H1 (cell line): ENCODE results near the gene C16orf54. TPM values are rescaled to one million over a fixed set of nuclear protein-coding genes. Genes with fewer than 3 reads are reported as not detected.
A peak's percentile ranks its signal among the peaks of the same experiment; 100 is the strongest.

ENCODE experiments used
- CTCF ChIA-PET: fragments of 300-600 bp; sonication (Branson Sonifier 250); formaldehyde crosslinking; loops from one replicate; lab custom pipeline; 2021; ENCODE audit not compliant: partially characterized antibody; lab: Charles Lee
- POLR2A ChIA-PET: fragments of 300-600 bp; sonication (Branson Sonifier 250); formaldehyde crosslinking; loops from one replicate; lab custom pipeline; 2021; ENCODE audit warnings: inconsistent platforms; ENCODE audit not compliant: partially characterized antibody; lab: Charles Lee
- DNase-seq, 2 experiments: peaks; one replicate each; pipeline versions ENCODE4 v3.0.0 to v3.0.0-alpha.2; 2010 to 2022; ENCODE audit warnings: low spot score in 2 of 2, low read depth in 1 of 2, mixed read lengths in 1 of 2
- FAIRE-seq: peaks from 2 replicates; lab custom pipeline; 2011; peaks lifted over from hg19 to GRCh38; lab: Jason Lieb, UNC
- H2AFZ ChIP-seq: 2 replicates; pipeline ENCODE4 v1.8.1; 2012; ENCODE audit warnings: low read length, inconsistent platforms
- H2AK5ac ChIP-seq: 2 replicates; pipeline ENCODE4 v1.6.1; 2013; ENCODE audit warnings: low read depth, low read length
- H2BK120ac ChIP-seq: replicated peaks from 2 replicates; pipeline ENCODE3; 2013; ENCODE audit warnings: low read depth, low read length, inconsistent platforms
- H2BK12ac ChIP-seq: 2 replicates; pipeline ENCODE4 v1.6.1; 2013; ENCODE audit warnings: low read depth, low read length
- H2BK15ac ChIP-seq: 2 replicates; pipeline ENCODE4 v1.6.1; 2013; ENCODE audit warnings: low read length
- H2BK20ac ChIP-seq: 2 replicates; pipeline ENCODE4 v1.6.1; 2013; ENCODE audit warnings: low read length
- H2BK5ac ChIP-seq: 2 replicates; pipeline ENCODE4 v1.6.1; 2013; ENCODE audit warnings: low read depth, low read length
- H3K14ac ChIP-seq: 2 replicates; pipeline ENCODE4 v1.6.1; 2013; ENCODE audit warnings: inconsistent platforms; ENCODE audit not compliant: insufficient read length
- H3K18ac ChIP-seq: 2 replicates; pipeline ENCODE4 v1.6.1; 2013; ENCODE audit warnings: low read length; ENCODE audit errors: extremely low read depth
- H3K23ac ChIP-seq: 2 replicates; pipeline ENCODE4 v1.6.1; 2013; ENCODE audit warnings: inconsistent platforms; ENCODE audit not compliant: insufficient read length
- H3K23me2 ChIP-seq: 2 replicates; pipeline ENCODE4 v1.6.1; 2013; ENCODE audit warnings: low read depth, low read length
- H3K27ac ChIP-seq: 2 replicates; pipeline ENCODE4 v1.6.1; 2011; ENCODE audit warnings: low read depth, low read length, inconsistent platforms
- H3K27me3 ChIP-seq, 4 experiments: replicated peaks in 1 of 4; 1 replicate in 1 of 4; 2 replicates in 3 of 4; pipeline versions ENCODE4 v1.6.1 to v1.8.1; 2011 to 2013; ENCODE audit warnings: low read length in 3 of 4, mild to moderate bottlenecking in 3 of 4, inconsistent platforms in 2 of 4, mixed read lengths in 2 of 4, moderate library complexity in 1 of 4; ENCODE audit not compliant: control insufficient read depth in 3 of 4, insufficient read depth in 3 of 4; ENCODE audit errors: extremely low read depth in 1 of 4
- H3K36me3 ChIP-seq, 4 experiments: 2 replicates each; pipeline versions ENCODE4 v1.6.1 to v1.8.1; 2011 to 2013; ENCODE audit warnings: mild to moderate bottlenecking in 4 of 4, low read length in 3 of 4, moderate library complexity in 2 of 4, control low read depth in 1 of 4, inconsistent platforms in 1 of 4; ENCODE audit not compliant: insufficient read depth in 4 of 4, control insufficient read depth in 2 of 4
- H3K4ac ChIP-seq: replicated peaks from 2 replicates; pipeline ENCODE3; 2013; ENCODE audit warnings: low read length, low read depth, mixed read lengths, inconsistent platforms; ENCODE audit not compliant: insufficient read length
- H3K4me1 ChIP-seq, 4 experiments: replicated peaks in 1 of 4; 1 replicate in 1 of 4; 2 replicates in 3 of 4; pipeline versions ENCODE4 v1.6.1 to v1.8.1; 2011 to 2013; ENCODE audit warnings: low read length in 3 of 4, inconsistent platforms in 2 of 4, mixed read lengths in 1 of 4; ENCODE audit not compliant: insufficient read depth in 4 of 4, control insufficient read depth in 3 of 4
- H3K4me2 ChIP-seq, 2 experiments: 2 replicates each; pipeline versions ENCODE4 v1.6.1 to v1.8.1; 2011 to 2013; ENCODE audit warnings: low read depth in 2 of 2, low read length in 2 of 2, control low read depth in 1 of 2, inconsistent platforms in 1 of 2, mild to moderate bottlenecking in 1 of 2; ENCODE audit not compliant: insufficient read depth in 1 of 2
- H3K4me3 ChIP-seq, 4 experiments: fragments of 200-600, 300-600 bp in 1 of 4; sonication (generic), shearing (Covaris generic), sonication (Bioruptor Twin) in 1 of 4; 2 replicates each; pipeline versions ENCODE4 v1.5.1 to v1.8.1; 2011 to 2016; ENCODE audit warnings: low read length in 4 of 4, low read depth in 3 of 4, control low read depth in 2 of 4, inconsistent platforms in 2 of 4, mild to moderate bottlenecking in 2 of 4, mixed read lengths in 1 of 4, moderate library complexity in 1 of 4; ENCODE audit not compliant: insufficient read depth in 2 of 4; ENCODE audit errors: extremely low read depth in 1 of 4
- H3K56ac ChIP-seq: replicated peaks from 2 replicates; pipeline ENCODE3; 2013; ENCODE audit warnings: low read depth, mild to moderate bottlenecking, mixed read lengths, low read length, inconsistent platforms; ENCODE audit not compliant: insufficient read length
- H3K79me1 ChIP-seq: 2 replicates; pipeline ENCODE4 v1.6.1; 2013; ENCODE audit warnings: low read depth, low read length, control low read depth
- H3K79me2 ChIP-seq, 2 experiments: 2 replicates each; pipeline versions ENCODE4 v1.6.1 to v1.8.1; 2012 to 2013; ENCODE audit warnings: low read length in 2 of 2, mild to moderate bottlenecking in 2 of 2, inconsistent platforms in 1 of 2; ENCODE audit not compliant: insufficient read depth in 2 of 2, control insufficient read depth in 1 of 2
- H3K9ac ChIP-seq, 4 experiments: replicated peaks in 1 of 4; 1 replicate in 1 of 4; 2 replicates in 3 of 4; pipeline versions ENCODE4 v1.6.1 to v1.8.1; 2011 to 2013; ENCODE audit warnings: low read depth in 3 of 4, low read length in 3 of 4, control low read depth in 2 of 4, mild to moderate bottlenecking in 2 of 4, moderate library complexity in 2 of 4, inconsistent platforms in 1 of 4; ENCODE audit errors: extremely low read depth in 1 of 4
- H3K9me3 ChIP-seq, 2 experiments: 2 replicates each; pipeline versions ENCODE4 v1.6.1 to v1.8.1; 2012 to 2013; ENCODE audit warnings: mild to moderate bottlenecking in 2 of 2, moderate library complexity in 2 of 2, control low read depth in 1 of 2, inconsistent platforms in 1 of 2, low read depth in 1 of 2, low read length in 1 of 2, mixed read lengths in 1 of 2; ENCODE audit not compliant: insufficient read depth in 2 of 2
- H4K20me1 ChIP-seq, 2 experiments: replicated peaks in 1 of 2; 2 replicates each; pipeline versions ENCODE3 to v1.8.1; 2011 to 2013; ENCODE audit warnings: inconsistent platforms in 2 of 2, low read length in 2 of 2, mild to moderate bottlenecking in 1 of 2; ENCODE audit not compliant: insufficient read depth in 2 of 2, control insufficient read depth in 1 of 2
- H4K5ac ChIP-seq: 2 replicates; pipeline ENCODE4 v1.6.1; 2013; ENCODE audit warnings: low read length, low read depth, mixed read lengths, inconsistent platforms; ENCODE audit not compliant: insufficient read length
- H4K8ac ChIP-seq: 2 replicates; pipeline ENCODE4 v1.8.0; 2013; ENCODE audit warnings: mild to moderate bottlenecking, moderate library complexity, low read length, inconsistent platforms; ENCODE audit not compliant: insufficient read depth; ENCODE audit errors: extremely low read depth
- H4K91ac ChIP-seq: replicated peaks from 2 replicates; pipeline ENCODE3; 2013; ENCODE audit warnings: low read length, mixed read lengths, inconsistent platforms; ENCODE audit not compliant: insufficient read length
- NRF1 ChIP-seq: IDR thresholded peaks from 2 replicates; pipeline ENCODE4 v1.6.1; 2011; ENCODE audit warnings: mild to moderate bottlenecking, low read depth, low read length, improper control_type of control experiment
- POLR2A ChIP-seq, 2 experiments: IDR thresholded peaks; 1 replicate in 1 of 2; 2 replicates in 1 of 2; pipeline ENCODE4 v1.6.1; 2011; ENCODE audit warnings: low read depth in 2 of 2, low read length in 2 of 2, mild to moderate bottlenecking in 2 of 2; ENCODE audit errors: control extremely low read depth in 1 of 2
- POLR2AphosphoS5 ChIP-seq: IDR thresholded peaks from 2 replicates; pipeline ENCODE4 v1.6.1; 2011; ENCODE audit warnings: low read depth, low read length
- RFX5 ChIP-seq: IDR thresholded peaks from 2 replicates; pipeline ENCODE4 v1.6.1; 2011; ENCODE audit warnings: low read depth, low read length, improper control_type of control experiment, borderline replicate concordance
- RXRA ChIP-seq: IDR thresholded peaks from 2 replicates; pipeline ENCODE4 v1.6.1; 2011; ENCODE audit warnings: low read depth, mild to moderate bottlenecking, low read length, moderate library complexity; ENCODE audit not compliant: insufficient read depth
- WGBS, 2 experiments: shearing (Covaris generic) in 1 of 2; methylation state at CpG; one replicate each; pipeline versions ENCODE4 v1.1.6 to v1.1.7; 2013 to 2015; ENCODE audit warnings: low lambda C conversion rate in 2 of 2, mixed read lengths in 2 of 2, inconsistent platforms in 1 of 2, low coverage in 1 of 2, missing lambda C conversion rate in 1 of 2; ENCODE audit not compliant: insufficient replicate concordance in 2 of 2, insufficient coverage in 1 of 2, insufficient read length in 1 of 2; ENCODE audit errors: extremely low coverage in 1 of 2, missing lambda C conversion rate in 1 of 2; 5-methylcytosine and 5-hydroxymethylcytosine counted together
- polyA plus RNA-seq, 7 experiments: library from polyadenylated mRNA; depleted of rRNA in 3 of 7; stranded (reverse) in 5 of 7; unstranded in 2 of 7; fragments of >200 nt in 5 of 7; fragments of 200-250 nt in 2 of 7; gene quantifications; 1 replicate in 5 of 7; 2 replicates in 1 of 7; 4 replicates in 1 of 7; pipeline versions ENCODE4 v1.2.1 to v1.2.3, GENCODE V29; 2011 to 2013; ENCODE audit warnings: missing spikeins in 2 of 7, mixed read lengths in 2 of 7
- total RNA-seq: library from RNA; stranded (reverse); fragmentation: NEBNext Ultra II Directional; extraction: Animal tissue kit (Norgen Biotek cat#: 25700); gene quantifications from 2 replicates; pipeline ENCODE4 v1.2.1, GENCODE V29; 2021

C16orf54 gene
- total and polyA plus RNA-seq, 2 of the 8 experiments (the other 6 are each of a cell fraction or from before 2014, with no cell fraction given) = not detected

DNA sequence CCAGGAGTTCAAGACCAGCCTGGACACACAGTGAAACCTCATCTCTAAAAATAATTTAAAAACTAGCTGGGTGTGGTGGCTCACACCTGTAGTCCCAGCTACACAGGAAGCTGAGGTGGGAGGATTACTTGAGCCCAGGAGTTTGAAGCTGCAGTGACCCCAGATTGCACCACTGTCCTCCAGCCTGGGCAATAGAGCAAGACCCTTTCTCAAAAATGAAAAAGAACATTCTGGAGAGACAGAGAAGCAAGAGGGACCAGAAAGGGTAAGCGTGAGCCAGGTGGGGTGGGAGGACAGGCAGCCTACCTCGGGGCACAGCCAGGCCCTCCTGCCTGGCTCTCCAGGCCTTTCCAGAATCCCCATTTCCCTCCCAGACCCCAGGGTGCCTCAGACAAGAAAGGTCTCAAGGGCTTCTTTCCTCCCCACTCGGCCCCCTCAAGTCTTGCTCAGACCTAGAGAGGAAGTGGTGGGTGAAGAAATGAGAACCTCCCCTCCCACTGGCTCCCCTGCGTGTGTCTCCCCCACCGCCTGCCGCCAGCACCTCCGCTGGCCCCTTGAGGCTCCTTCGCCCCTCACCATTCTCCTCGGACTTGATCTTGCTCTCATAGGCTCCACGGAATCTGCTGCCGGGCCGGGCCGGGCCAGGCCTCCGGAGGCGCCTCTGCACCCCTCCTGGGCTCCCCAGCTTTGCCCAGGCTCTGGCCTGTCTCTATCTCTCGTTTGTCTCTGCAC lies 503 bp downstream of the C16orf54 start:
- Histone ChIP-seq H2AK5ac (no peak overlapping the region), H3K79me2 (no peaks in the 10 kb centered on the region), H4K20me1 (peaks cover 11 to 14% of the 10 kb centered on the region in 2 experiments), H4K5ac (no peak overlapping the region), H2BK120ac (no peak overlapping the region), H3K9ac (no peak overlapping the region), H3K4me1 (peaks cover 0 to 4% (median 2%) of the 10 kb centered on the region in 4 experiments; a peak in 4 of 7 replicates), H3K27me3 (no peaks in the 10 kb centered on the region), H3K9me3 (peaks cover 8 to 9% of the 10 kb centered on the region in 2 experiments; a peak in 2 of 4 replicates), H3K23ac (no peak overlapping the region), H3K36me3 (peaks cover 0 to 8% (median 0%) of the 10 kb centered on the region in 4 experiments; a peak in 2 of 8 replicates), H3K27ac (no peak overlapping the region), H2BK20ac (no peak overlapping the region), H3K4me2 (no peak overlapping the region), H2BK5ac (no peak overlapping the region), H3K56ac (no peak overlapping the region), H3K14ac (no peak overlapping the region), H3K18ac (no peak overlapping the region), H2BK12ac (no peak overlapping the region), H3K23me2 (no peaks in the 10 kb centered on the region), H3K79me1 (0 out of 2 replicates have a peak, but pooled peaks cover 2% of the 10 kb centered on the region), H4K91ac (no peak overlapping the region), H2AFZ (no peak overlapping the region), H4K8ac (peak overlapping the region; percentile 82; the same call in 1 of the 2 replicates), H3K4me3 (no peak overlapping the region), H2BK15ac (no peak overlapping the region), H3K4ac (no peak overlapping the region)
- no peak for TF ChIP-seq RXRA
- peak; percentile 59; the same call in 1 of the 2 replicates for TF ChIP-seq POLR2AphosphoS5
- TF ChIP-seq RFX5 = no peak
- peak; percentile 26 to 75; a peak in 2 of 3 replicates for TF ChIP-seq POLR2A (IDR thresholded peaks at IDR 0.05; ENCODE audit: control extremely low read depth in 1 of 2, low read depth in 2 of 2, low read length in 2 of 2)
- TF ChIP-seq NRF1 = no peak
- FAIRE-seq (no peak), DNase-seq (no peak)
- ChIA-PET CTCF (interaction anchor here (1.7 kb wide), 1 partner anchor 54 kb away, joined by 3 read pairs; no protein-coding TSS in a partner anchor), POLR2A (interaction anchor here (0.6 to 3.1 kb wide), 11 partner anchors 10 to 655 kb away, joined by 3 to 16 read pairs (median 5); partner anchors contain the start of gene ZG16)
- WGBS, 2 experiments = 72% methylated on average over 15 of the region's 16 CpGs; no CpG with 5 or more reads in 1 of the 2 experiments
